HepG2 (cell line): ENCODE measurements around the gene ARMC2. TPM values are rescaled to one million over a fixed set of nuclear protein-coding genes. Genes with fewer than 3 reads are reported as not detected.

ENCODE experiments used
- AFF4 ChIP-seq: sonication (generic); formaldehyde crosslinking; IDR thresholded peaks from 2 replicates; pipeline ENCODE4 v1.4.0; 2020; ENCODE audit warnings: missing genetic modification reagents
- DNMT1 ChIP-seq: sonication (generic); formaldehyde crosslinking; IDR thresholded peaks from 2 replicates; pipeline ENCODE4 v1.5.1; 2020; ENCODE audit warnings: mild to moderate bottlenecking, missing genetic modification reagents
- HNRNPL ChIP-seq: fragments of 200-400 bp; formaldehyde crosslinking; IDR thresholded peaks from 2 replicates; pipeline ENCODE4 v1.6.1; 2017; ENCODE audit warnings: mild to moderate bottlenecking, low read depth, low read length
- IRF2 ChIP-seq: IDR thresholded peaks from 2 replicates; pipeline ENCODE4 v1.6.1; 2018; ENCODE audit warnings: missing genetic modification reagents, missing compliant biosample characterization
- JUNB ChIP-seq: sonication (generic); formaldehyde crosslinking; IDR thresholded peaks from 2 replicates; pipeline ENCODE4 v1.8.0; 2022; ENCODE audit warnings: missing genetic modification reagents, mild to moderate bottlenecking, borderline replicate concordance
- KLF9 ChIP-seq: IDR thresholded peaks from 2 replicates; pipeline ENCODE4 v1.6.1; 2016; ENCODE audit warnings: low read depth
- MEIS1 ChIP-seq: sonication (generic); formaldehyde crosslinking; IDR thresholded peaks from 2 replicates; pipeline ENCODE4 v1.9.0; 2021; ENCODE audit warnings: mild to moderate bottlenecking, missing genetic modification reagents, moderate library complexity, borderline replicate concordance
- MTA1 ChIP-seq: sonication (generic); formaldehyde crosslinking; IDR thresholded peaks from 2 replicates; pipeline ENCODE4 v1.4.0; 2020; ENCODE audit warnings: missing genetic modification reagents, mild to moderate bottlenecking, borderline replicate concordance
- MXD3 ChIP-seq: IDR thresholded peaks from 2 replicates; pipeline ENCODE4 v1.6.1; 2016; ENCODE audit warnings: mild to moderate bottlenecking, missing biosample characterization, missing genetic modification reagents
- POLR2AphosphoS5 ChIP-seq: IDR thresholded peaks from 2 replicates; pipeline ENCODE4 v1.6.1; 2012; ENCODE audit warnings: low read depth, low read length
- RFX1 ChIP-seq: fragments of 450-650 bp; IDR thresholded peaks from 2 replicates; pipeline ENCODE4 v1.6.1; 2017
- SALL1 ChIP-seq: sonication (generic); formaldehyde crosslinking; IDR thresholded peaks from 2 replicates; pipeline ENCODE4 v1.8.0; 2022; ENCODE audit warnings: mild to moderate bottlenecking, missing genetic modification reagents
- SP140L ChIP-seq: sonication (generic); formaldehyde crosslinking; IDR thresholded peaks from 2 replicates; pipeline ENCODE4 v1.4.0; 2020; ENCODE audit warnings: missing genetic modification reagents, borderline replicate concordance
- SPEN ChIP-seq: sonication (generic); formaldehyde crosslinking; IDR thresholded peaks from 2 replicates; pipeline ENCODE4 v1.5.1; 2020; ENCODE audit warnings: low read depth, mild to moderate bottlenecking, missing genetic modification reagents
- YEATS2 ChIP-seq: sonication (generic); formaldehyde crosslinking; IDR thresholded peaks from 2 replicates; pipeline ENCODE4 v1.4.0; 2020; ENCODE audit warnings: missing genetic modification reagents, borderline replicate concordance
- ZBTB46 ChIP-seq: sonication (generic); formaldehyde crosslinking; IDR thresholded peaks from 2 replicates; pipeline ENCODE4 v1.4.0; 2020; ENCODE audit warnings: mild to moderate bottlenecking, missing genetic modification reagents, borderline replicate concordance
- ZNF101 ChIP-seq: sonication (generic); formaldehyde crosslinking; IDR thresholded peaks from 2 replicates; pipeline ENCODE4 v1.4.0; 2020; ENCODE audit warnings: mild to moderate bottlenecking, low read depth, missing genetic modification reagents, borderline replicate concordance
- ZNF513 ChIP-seq: sonication (generic); formaldehyde crosslinking; conservative IDR thresholded peaks from 2 replicates; pipeline ENCODE4 v1.5.0; 2020; ENCODE audit warnings: missing genetic modification reagents
- ZNF737 ChIP-seq: sonication (generic); formaldehyde crosslinking; IDR thresholded peaks from 2 replicates; pipeline ENCODE4 v1.5.0; 2020; ENCODE audit warnings: missing genetic modification reagents, mild to moderate bottlenecking, borderline replicate concordance
- polyA plus RNA-seq, 8 experiments: library from polyadenylated mRNA; depleted of rRNA in 3 of 8; stranded (reverse) in 7 of 8; unstranded in 1 of 8; fragments of >200 nt; fragmentation: Illumina TruSeq in 4 of 8; extraction: Trizol in 4 of 8; gene quantifications; 2 replicates each; pipeline versions ENCODE4 v1.2.1 to v1.2.3, GENCODE V29; 2011 to 2016; ENCODE audit warnings: low read depth in 4 of 8, missing spikeins in 1 of 8, mixed read lengths in 1 of 8; ENCODE audit not compliant: insufficient read depth in 1 of 8
- total RNA-seq, 5 experiments: library from RNA; depleted of rRNA; stranded (reverse); fragments of >200 nt; fragmentation: Illumina TruSeq; extraction: Trizol; gene quantifications; 2 replicates each; pipeline ENCODE4 v1.2.3, GENCODE V29; 2016; ENCODE audit warnings: low read depth in 1 of 5
- TF ChIP-seq, protein P1 (sequence below): sonication (generic); formaldehyde crosslinking; conservative IDR thresholded peaks from 2 replicates; pipeline ENCODE4 v1.4.0; 2020; ENCODE audit warnings: missing genetic modification reagents

ARMC2 gene
- total and polyA plus RNA-seq, 2 of the 13 experiments (the other 11 are each of a cell fraction or from before 2014, with no cell fraction given) = 1.4 to 3.2 TPM

DNA sequence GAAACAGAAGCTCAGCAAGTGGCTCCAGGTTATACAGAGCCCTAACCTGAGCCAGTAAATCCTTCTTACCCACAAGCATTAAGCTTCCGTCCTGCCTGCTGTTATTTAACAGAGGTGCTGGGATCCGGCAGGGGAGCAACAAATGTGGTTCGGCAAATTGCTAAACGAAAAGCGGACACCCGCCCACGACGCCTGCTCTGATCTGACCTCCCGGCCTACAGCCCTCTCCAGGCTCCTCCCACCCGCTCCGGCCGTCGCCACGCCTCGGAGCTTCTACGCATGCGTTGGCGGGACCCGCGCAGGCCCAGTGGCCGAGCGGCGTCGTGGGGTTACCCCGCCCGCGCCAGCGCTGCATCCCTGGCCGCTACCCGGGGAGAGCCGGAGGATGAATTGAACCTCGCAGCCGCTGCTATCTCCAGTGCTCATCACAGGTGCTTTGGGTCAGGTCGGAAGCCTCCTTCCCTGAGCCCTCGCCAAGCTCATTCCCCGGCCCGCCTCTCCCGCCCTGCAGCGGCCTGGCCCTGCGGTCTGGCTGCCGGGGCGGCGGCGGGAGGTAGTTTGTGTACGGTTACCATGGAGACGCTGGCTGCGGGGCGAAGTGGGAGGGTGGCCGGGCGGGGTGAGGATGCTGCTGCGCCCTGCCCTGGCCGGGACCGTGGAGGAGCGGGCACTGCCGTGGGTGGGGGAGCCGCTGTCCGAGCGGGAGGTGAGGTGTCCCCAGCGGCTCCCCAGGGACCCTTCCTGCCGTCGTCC lies at the start of gene ARMC2 (continued):
- no peak for TF ChIP-seq AFF4 (CRISPR knock-in tag)
- TF ChIP-seq MXD3 = peak; percentile 89
- no peak for TF ChIP-seq ZNF101
- peak; percentile 66 for TF ChIP-seq SPEN (CRISPR knock-in tag)
- peak; percentile 86 for TF ChIP-seq POLR2AphosphoS5
- TF ChIP-seq MEIS1 = peak; percentile 89
- TF ChIP-seq YEATS2 (CRISPR knock-in tag) = peak; percentile 68
- TF ChIP-seq ZBTB46 = no peak
- no peak for TF ChIP-seq HNRNPL
- TF ChIP-seq SP140L = 0 out of 2 replicates have a peak, but pooled peaks have one; percentile 52
- TF ChIP-seq ZNF513 (CRISPR knock-in tag) = 0 out of 2 replicates have a peak, but pooled peaks have one; percentile 63
- TF ChIP-seq RFX1 = peak; percentile 72
- TF ChIP-seq, protein P1, sequence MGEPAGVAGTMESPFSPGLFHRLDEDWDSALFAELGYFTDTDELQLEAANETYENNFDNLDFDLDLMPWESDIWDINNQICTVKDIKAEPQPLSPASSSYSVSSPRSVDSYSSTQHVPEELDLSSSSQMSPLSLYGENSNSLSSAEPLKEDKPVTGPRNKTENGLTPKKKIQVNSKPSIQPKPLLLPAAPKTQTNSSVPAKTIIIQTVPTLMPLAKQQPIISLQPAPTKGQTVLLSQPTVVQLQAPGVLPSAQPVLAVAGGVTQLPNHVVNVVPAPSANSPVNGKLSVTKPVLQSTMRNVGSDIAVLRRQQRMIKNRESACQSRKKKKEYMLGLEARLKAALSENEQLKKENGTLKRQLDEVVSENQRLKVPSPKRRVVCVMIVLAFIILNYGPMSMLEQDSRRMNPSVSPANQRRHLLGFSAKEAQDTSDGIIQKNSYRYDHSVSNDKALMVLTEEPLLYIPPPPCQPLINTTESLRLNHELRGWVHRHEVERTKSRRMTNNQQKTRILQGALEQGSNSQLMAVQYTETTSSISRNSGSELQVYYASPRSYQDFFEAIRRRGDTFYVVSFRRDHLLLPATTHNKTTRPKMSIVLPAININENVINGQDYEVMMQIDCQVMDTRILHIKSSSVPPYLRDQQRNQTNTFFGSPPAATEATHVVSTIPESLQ = no peak
- peak; percentile 74; the same call in 1 of the 2 replicates for TF ChIP-seq KLF9 (CRISPR knock-in tag)
- no peak for TF ChIP-seq JUNB (CRISPR knock-in tag)
- TF ChIP-seq MTA1 (CRISPR knock-in tag) = peak; percentile 36; the same call in 1 of the 2 replicates
- peak; percentile 80 for TF ChIP-seq SALL1 (CRISPR knock-in tag)
- no peak; the same call in none of the 2 replicates for TF ChIP-seq IRF2 (CRISPR knock-in tag)
- peak; percentile 90 for TF ChIP-seq DNMT1 (CRISPR knock-in tag)
- no peak for TF ChIP-seq ZNF737 (CRISPR knock-in tag)
